NCI-H460 (cell line): Measurements from ENCODE around the gene ROR1. TPM values are rescaled to one million over a fixed set of nuclear protein-coding genes. Genes with fewer than 3 reads are reported as not detected.

Source experiments
- DNase-seq: peaks from one replicate; pipeline ENCODE4 v3.0.0-alpha.2; 2016; ENCODE audit warnings: low read depth; ENCODE audit errors: extremely low read depth
- total RNA-seq: library from RNA; depleted of rRNA; stranded (reverse); fragments of >200 nt; shearing (Covaris generic); gene quantifications from 2 replicates; pipeline ENCODE4 v1.2.3, GENCODE V29; 2014

The ROR1 gene
- total RNA-seq, 1 experiment from 2014 or later, result 1.6 TPM

GRCh38 chr1:64041371-64042131 is 267.7 kb downstream of the ROR1 start:
- DNase-seq, result no peak

DNA sequence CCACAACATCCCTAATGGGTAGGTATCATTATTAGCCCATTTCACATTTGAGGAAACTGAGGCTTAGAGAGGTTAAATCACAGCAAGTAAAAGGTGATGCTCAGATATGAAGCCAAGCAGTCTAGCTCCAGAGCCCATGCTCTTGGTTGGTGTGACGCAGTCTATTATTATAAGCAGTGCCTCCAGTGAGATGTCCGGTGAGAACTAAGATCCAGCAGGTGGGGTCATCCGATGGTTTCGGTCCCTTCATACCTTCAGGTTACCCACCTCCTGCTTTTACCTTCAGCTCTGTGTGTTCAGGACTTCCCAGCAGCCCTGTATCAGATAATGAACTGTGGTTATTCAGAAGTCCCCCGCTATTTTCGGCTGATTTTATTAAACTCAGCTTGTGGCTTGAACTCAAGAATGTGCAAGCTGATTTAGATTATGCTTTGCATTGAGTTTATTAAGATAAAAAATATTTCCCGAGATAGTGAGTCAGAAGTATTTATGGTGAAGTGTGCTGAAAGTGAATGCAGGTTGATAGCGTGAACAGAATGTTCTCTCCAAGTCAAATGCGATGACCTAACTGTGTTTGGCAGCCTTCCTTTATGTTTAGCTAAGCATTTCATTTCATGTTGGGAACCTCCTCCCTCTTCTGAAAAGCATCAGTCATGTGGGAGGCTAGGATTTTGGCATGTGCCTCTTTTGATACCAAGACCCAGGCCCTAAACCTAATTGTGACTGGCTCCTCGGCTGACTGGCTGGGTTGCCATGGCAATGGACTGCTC is 268.7 kb downstream of the ROR1 start:
- DNase-seq, result no peak

GRCh38 chr1:64043288-64043687 is 269.5 kb downstream of the ROR1 start:
- DNase-seq, result no peak

DNA sequence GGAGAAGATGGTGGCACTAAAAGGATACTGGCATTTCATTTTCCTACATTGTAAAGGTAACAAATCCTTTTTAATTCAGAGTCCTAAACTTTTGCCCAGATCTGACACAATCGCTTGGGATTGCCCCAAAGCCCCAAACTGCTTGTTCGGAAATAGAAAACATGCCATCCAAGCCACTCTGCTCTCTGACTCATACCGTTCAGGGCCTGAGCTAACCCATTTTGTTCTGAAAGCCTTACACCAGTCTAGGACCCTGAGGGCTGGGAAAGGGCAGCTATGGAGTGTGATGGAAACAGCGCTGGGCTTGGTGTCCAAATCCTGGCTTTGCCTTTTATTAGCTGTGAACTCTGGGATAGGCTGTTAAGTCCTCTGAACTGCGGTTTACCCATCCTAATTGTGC is 270.2 kb downstream of the ROR1 start:
- no peak for DNase-seq

GRCh38 chr1:64046243-64046642 is 272.4 kb downstream of the ROR1 start:
- DNase-seq, result no peak

- no peak for DNase-seq
Observed at GRCh38 chr1:64046891-64047290, 273.1 kb downstream of the ROR1 start.

- DNase-seq, result no peak
Observed at GRCh38 chr1:64047549-64047996, 273.8 kb downstream of the ROR1 start.

DNA sequence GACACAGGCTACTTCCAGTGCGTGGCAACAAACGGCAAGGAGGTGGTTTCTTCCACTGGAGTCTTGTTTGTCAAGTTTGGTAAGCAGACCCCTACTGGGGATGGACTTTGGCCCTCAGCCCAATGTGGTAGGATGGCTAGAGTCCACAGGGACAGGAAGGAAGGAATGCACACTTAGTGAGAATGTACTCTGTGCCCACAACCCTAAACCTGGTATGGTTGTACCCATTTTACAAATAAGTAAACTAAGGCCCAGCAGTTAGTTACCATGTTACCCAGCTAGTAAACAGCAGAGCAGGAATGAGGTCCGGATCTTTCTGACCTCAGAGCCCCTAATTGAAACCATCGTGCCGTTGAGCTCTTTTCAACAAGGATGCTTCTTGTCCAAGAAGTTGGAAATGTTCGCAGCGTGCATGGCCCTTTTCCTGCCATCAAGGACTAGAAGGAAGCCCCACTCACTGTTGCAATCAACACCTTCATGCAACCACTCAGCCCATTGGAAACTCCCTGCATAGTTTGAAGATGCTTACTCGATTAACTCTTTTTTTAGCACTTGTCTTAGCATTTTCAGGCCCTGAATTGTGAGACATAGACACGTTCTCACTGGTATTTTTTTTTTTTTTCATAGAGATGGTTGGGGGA is 276.2 kb downstream of the ROR1 start:
- no peak for DNase-seq

DNA sequence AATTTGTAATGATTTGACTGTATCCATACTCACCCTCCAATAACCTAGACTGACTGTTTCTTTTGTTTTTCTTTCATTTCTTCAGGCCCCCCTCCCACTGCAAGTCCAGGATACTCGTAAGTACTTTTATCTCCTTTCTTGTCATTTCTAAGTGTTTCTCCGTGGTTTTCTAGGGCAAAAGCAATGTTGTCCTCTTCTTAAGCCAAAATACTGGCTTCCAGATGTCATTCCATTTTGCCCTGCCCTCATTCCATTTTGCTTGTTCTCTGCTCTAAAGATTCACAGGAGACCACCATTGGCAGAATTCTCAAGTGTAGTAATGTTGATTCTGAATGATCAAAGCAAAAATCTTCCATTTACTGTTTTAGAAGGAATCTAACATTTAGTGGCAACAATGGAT is 276.8 kb downstream of the ROR1 start:
- DNase-seq, result no peak

DNA sequence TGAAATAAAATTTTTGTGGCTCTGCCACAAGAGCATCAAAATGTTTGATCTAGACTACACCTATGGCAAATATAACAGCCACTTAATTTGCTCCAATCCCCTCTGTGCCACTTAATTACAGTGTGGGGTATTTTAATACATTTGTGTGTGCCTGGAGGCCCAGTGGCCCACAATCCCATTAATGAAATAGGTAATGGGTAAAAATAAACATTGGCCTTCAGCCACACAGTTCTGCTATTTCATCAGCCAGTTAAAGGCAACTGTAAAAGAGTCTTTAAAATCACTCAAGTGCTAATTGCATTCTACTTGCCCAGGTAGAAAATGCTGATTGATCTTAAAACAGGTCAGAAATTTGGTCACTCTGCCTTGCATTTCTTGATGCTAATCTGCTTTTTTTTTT is 278.0 kb downstream of the ROR1 start:
- no peak for DNase-seq

DNA sequence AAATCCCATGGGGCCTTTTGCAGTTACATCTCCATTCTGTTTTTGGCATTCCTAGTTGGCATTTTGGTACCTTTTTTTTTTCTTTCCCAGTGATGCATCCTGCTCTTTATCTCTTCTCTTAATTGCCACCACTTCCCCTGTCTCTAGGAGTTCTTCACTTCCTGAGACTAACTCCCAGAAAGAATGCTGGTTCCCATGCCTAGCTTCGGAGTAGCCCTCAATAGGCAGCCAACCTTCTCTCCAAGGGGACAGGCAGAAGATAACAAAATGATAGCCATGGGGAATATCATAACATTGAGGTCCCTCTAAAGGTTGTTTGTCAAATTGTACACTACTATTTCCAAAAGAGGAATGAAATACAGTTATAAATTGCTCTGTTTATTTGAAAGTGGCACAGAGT is 279.0 kb downstream of the ROR1 start:
- DNase-seq, result no peak

DNA sequence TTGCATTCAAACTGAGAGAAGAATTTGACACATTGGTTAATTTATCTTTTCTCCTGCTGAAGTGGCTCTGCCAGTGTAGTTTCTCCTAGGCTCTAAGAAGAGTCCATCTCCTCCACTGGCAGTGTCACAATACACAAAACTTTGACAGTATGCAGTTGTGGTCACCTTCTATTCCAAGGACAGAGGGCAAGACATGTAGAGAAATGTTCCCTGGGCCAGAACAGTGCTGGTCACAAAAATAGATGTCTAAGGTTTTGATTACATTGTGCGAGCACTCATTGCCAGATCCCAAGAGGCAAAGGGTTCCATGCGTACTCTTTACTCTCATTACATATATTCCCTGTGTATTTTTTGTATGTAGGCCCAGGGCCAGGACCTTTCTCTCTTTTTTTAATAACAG is 281.5 kb downstream of the ROR1 start:
- no peak for DNase-seq

GRCh38 chr1:64059556-64059955 is 285.7 kb downstream of the ROR1 start:
- DNase-seq, result no peak

DNA sequence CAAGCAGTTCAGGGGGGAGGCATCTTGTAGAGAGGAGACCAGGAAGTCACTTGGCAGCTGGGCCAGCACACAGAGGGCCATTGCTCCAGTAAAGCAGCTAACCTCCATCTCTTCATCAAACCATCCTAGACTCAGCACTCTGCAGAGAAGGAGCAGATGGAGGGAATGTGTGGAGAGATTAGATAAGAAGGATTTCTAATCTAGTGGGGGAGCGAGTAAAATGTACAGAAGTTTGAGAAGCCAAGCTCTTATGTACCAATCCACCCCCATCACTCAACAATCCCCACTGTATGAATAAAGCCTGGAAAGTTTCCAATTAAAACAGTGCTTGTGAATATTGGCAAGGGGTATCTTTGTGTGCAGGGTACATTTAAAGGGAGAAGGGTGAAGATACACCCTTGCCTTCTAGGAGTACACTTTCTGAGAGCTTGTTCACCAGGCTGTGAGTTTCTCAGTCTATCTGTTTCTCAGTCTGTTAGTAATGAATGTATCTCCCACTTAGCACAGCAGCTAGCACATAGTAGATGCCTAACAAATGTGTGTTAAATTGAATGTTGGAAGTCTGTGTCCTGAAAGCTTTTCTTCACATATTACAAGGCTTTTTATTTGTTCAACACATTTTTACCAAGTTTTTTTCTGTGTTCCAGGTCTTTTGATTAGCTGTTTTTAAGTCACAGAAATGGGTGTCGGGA is 286.9 kb downstream of the ROR1 start:
- DNase-seq, result no peak

- DNase-seq, result no peak
Observed at GRCh38 chr1:64061430-64062104, 287.8 kb downstream of the ROR1 start.

DNA sequence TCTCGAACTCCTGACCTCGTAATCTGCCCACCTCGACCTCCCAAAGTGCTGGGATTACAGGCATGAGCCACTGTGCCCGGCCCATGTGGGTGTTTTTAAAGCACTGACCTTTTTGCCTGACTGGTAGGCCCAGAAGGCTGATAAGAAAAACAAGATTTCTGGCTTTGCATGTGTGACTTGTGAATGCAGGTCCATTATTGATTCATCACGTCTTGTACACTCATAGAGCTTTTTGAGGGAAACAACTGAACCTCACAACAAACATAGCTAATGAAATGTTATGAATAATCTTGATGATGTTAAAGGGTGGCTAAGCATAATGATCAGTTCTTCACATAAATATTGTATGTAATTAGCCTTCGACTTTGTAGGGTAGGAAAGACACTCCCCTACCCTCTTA is 288.7 kb downstream of the ROR1 start:
- DNase-seq, result no peak

DNA sequence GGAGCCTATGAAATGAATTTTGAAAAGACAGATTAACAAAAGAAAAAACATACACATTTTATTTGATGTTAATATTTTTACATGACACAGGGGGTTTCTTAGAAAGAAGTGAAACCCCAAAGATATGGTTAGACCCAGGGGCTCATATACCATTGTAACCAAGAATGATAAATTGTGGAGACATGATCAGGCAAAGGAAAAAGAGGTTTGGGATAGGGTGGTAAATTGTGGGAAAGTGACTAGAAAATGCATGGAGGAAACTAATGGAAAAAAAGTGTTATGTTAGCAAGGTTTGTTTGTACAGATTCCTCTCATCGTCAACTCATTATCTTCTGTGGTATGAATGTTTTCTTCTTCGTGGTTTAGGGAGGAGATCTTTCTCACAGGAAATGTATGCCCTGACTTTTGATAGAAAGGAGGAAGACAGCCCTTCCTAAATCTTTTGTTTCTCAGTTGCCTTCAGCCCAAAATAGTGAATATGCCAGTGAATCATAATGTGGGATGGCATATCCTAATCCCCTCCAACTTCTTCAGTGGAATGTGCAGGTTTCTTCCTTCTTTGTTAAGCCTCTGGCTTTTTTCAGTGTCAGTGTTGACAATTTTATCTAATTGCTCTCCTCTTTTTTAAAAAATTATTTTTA is 289.2 kb downstream of the ROR1 start:
- DNase-seq, result no peak

DNA sequence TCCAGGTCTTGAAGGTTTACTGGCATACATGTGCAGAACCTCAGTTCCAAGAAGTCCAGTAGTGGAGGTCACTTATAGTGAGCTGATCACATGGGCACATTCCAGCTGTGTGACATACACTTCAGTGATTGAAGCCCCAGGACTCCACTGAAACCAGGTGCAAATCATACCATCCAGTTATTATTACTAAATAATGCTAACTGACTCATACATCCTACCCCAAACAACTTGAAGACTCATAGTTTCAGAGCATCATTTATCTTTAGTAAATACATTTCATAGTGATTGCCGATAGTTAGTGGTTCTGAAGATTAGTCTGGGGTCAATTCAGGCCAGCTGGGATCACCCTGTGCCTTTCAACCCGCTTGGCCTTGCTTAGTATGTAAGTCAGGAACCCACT is 291.8 kb downstream of the ROR1 start:
- no peak for DNase-seq

- no peak for DNase-seq
Observed at GRCh38 chr1:64072089-64072793, 298.4 kb downstream of the ROR1 start.
